Neural cell (in vitro differentiated cells): ENCODE measurements around the gene ALB.

Experiments
- CTCF ChIP-seq: fragments of 450-650 bp; IDR thresholded peaks from 2 replicates; pipeline ENCODE4 v1.5.1; 2014; ENCODE audit warnings: antibody characterized with exemption, mild to moderate bottlenecking, moderate library complexity; ENCODE audit not compliant: poor library complexity, severe bottlenecking
- MXI1 ChIP-seq: fragments of 450-650 bp; conservative IDR thresholded peaks from 2 replicates; pipeline ENCODE4 v1.6.1; 2014; ENCODE audit warnings: antibody characterized with exemption, mild to moderate bottlenecking; ENCODE audit not compliant: poor library complexity, severe bottlenecking
- POLR2AphosphoS5 ChIP-seq: IDR thresholded peaks from 2 replicates; pipeline ENCODE4 v1.6.1; 2012
- TAF1 ChIP-seq: IDR thresholded peaks from 2 replicates; pipeline ENCODE4 v1.6.1; 2012; ENCODE audit warnings: low read depth

- TF ChIP-seq CTCF (no peak), TAF1 (no peak), POLR2AphosphoS5 (no peak), MXI1 (no peak)
Measured at GRCh38 chr4:73432169-73433000, 28.3 kb downstream of the ALB start.
